Keratinocyte (primary cell): Measurements from ENCODE around the gene BACH1. TPM values are rescaled to one million over a fixed set of nuclear protein-coding genes. Genes with fewer than 3 reads are reported as not detected.

Source experiments
- DNase-seq: peaks from one replicate; pipeline ENCODE4 v3.0.0-alpha.2; 2011; ENCODE audit warnings: low read depth, missing footprints, low spot score
- FAIRE-seq: peaks from 2 replicates; lab custom pipeline; 2011; peaks lifted over from hg19 to GRCh38; lab: Jason Lieb, UNC
- H2AFZ ChIP-seq: 2 replicates; pipeline ENCODE4 v1.6.0; 2012; ENCODE audit warnings: low read length, control low read depth, inconsistent platforms; ENCODE audit not compliant: control insufficient read depth
- H3K27ac ChIP-seq: 2 replicates; pipeline ENCODE4 v1.5.1; 2011; ENCODE audit warnings: low read length; ENCODE audit not compliant: control insufficient read depth, insufficient read depth
- H3K27me3 ChIP-seq: 3 replicates; pipeline ENCODE4 v1.6.0; 2011; ENCODE audit warnings: low read length; ENCODE audit not compliant: control insufficient read depth, insufficient read depth; ENCODE audit errors: extremely low read depth
- H3K36me3 ChIP-seq, 2 experiments: 2 replicates in 1 of 2; 3 replicates in 1 of 2; pipeline ENCODE4 v1.5.1; 2011; ENCODE audit warnings: low read length in 2 of 2, mild to moderate bottlenecking in 1 of 2; ENCODE audit not compliant: control insufficient read depth in 2 of 2, insufficient read depth in 2 of 2; ENCODE audit errors: extremely low read depth in 1 of 2
- H3K4me1 ChIP-seq: 3 replicates; pipeline ENCODE4 v1.5.1; 2011; ENCODE audit warnings: low read length; ENCODE audit not compliant: control insufficient read depth, insufficient read depth; ENCODE audit errors: extremely low read depth
- H3K4me2 ChIP-seq: 3 replicates; pipeline ENCODE4 v1.6.0; 2011; ENCODE audit warnings: low read depth, low read length; ENCODE audit not compliant: control insufficient read depth, insufficient read depth; ENCODE audit errors: extremely low read depth
- H3K4me3 ChIP-seq, 3 experiments: fragments of 200-600 bp in 1 of 3; sonication (generic) in 1 of 3; 2 replicates in 2 of 3; 3 replicates in 1 of 3; pipeline ENCODE4 v1.5.1; 2011 to 2016; ENCODE audit warnings: low read length in 3 of 3, mild to moderate bottlenecking in 3 of 3, control low read depth in 2 of 3, inconsistent platforms in 1 of 3, low read depth in 1 of 3, mixed read lengths in 1 of 3, mixed run types in 1 of 3, moderate library complexity in 1 of 3; ENCODE audit not compliant: control insufficient read depth in 2 of 3, insufficient read depth in 2 of 3; ENCODE audit errors: extremely low read depth in 1 of 3
- H3K79me2 ChIP-seq: 2 replicates; pipeline ENCODE4 v1.6.0; 2012; ENCODE audit warnings: low read length; ENCODE audit not compliant: control insufficient read depth, insufficient read depth
- H3K9ac ChIP-seq: 3 replicates; pipeline ENCODE4 v1.6.0; 2011; ENCODE audit warnings: low read length; ENCODE audit not compliant: control insufficient read depth, insufficient read depth; ENCODE audit errors: extremely low read depth
- H3K9me1 ChIP-seq: 3 replicates; pipeline ENCODE4 v1.6.0; 2011; ENCODE audit warnings: low read length; ENCODE audit not compliant: control insufficient read depth, insufficient read depth; ENCODE audit errors: extremely low read depth
- H3K9me3 ChIP-seq: 2 replicates; pipeline ENCODE4 v1.5.1; 2012; ENCODE audit warnings: low read depth, low read length; ENCODE audit not compliant: control insufficient read depth
- H4K20me1 ChIP-seq: 3 replicates; pipeline ENCODE4 v1.6.0; 2011; ENCODE audit warnings: low read length; ENCODE audit not compliant: control insufficient read depth, insufficient read depth; ENCODE audit errors: extremely low read depth
- EZH2 ChIP-seq: IDR thresholded peaks from one replicate; pipeline ENCODE4 v1.6.1; 2012; ENCODE audit warnings: inconsistent platforms, mild to moderate bottlenecking, low read length, moderate library complexity
- dilution Hi-C: fragments of 300-500 bp; cut with MboI; formaldehyde crosslinking; loops from one replicate; pipeline ENCODE4 v1.7.0; 2020; ENCODE audit warnings: low sequenced_read_pairs; ENCODE audit not compliant: extremely low pct_ligation_motif_present
- polyA plus RNA-seq, 5 experiments: library from polyadenylated mRNA; depleted of rRNA in 3 of 5; stranded (reverse) in 3 of 5; stranded (forward) in 1 of 5; unstranded in 1 of 5; fragments of >200 nt; gene quantifications; 1 replicate in 1 of 5; 2 replicates in 3 of 5; 3 replicates in 1 of 5; pipeline versions ENCODE4 v1.2.1 to v1.2.3, GENCODE V29; 2011 to 2012; ENCODE audit warnings: missing spikeins in 2 of 5, low read depth in 1 of 5, low replicate concordance in 1 of 5
- TF ChIP-seq, protein P1 (sequence below), 3 experiments: IDR thresholded peaks in 1 of 3; conservative IDR thresholded peaks in 1 of 3; optimal IDR thresholded peaks in 1 of 3; 2 replicates in 2 of 3; 3 replicates in 1 of 3; pipeline versions ENCODE3 to v1.5.1; 2011; ENCODE audit warnings: low read length in 3 of 3, mild to moderate bottlenecking in 3 of 3, moderate library complexity in 2 of 3, control low read depth in 1 of 3, inconsistent platforms in 1 of 3; ENCODE audit not compliant: insufficient read depth in 2 of 3; ENCODE audit errors: extremely low read depth in 1 of 3

The BACH1 gene
- polyA plus RNA-seq, 1 donor (not counting 4 experiments of a cell fraction or from before 2014, with no cell fraction given): 33.1 TPM

DNA sequence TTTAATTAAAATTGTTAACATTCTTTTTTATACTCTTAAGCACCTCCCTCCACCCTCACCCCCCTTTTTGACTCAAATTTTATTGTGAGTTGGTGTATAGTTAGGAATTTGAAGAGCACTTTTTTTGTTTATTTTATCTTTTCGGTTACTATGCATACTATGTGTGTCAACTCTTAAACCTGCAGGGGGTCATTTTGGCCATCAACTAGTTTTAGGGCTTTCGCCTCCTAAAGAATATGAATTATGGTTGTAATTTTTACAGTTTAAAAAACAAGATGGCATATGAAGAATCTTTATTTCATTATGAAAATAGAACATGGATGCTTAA lies 9.7 kb downstream of the BACH1 start:
- Histone ChIP-seq H3K27me3 (no peaks in the 10 kb centered on the region), H3K79me2 (peaks cover 99% of the 10 kb centered on the region), H3K4me2 (no peak overlapping the region), H3K4me1 (peaks cover 24% of the 10 kb centered on the region), H2AFZ (no peak overlapping the region), H3K9me1 (no peaks in the 10 kb centered on the region), H3K36me3 (peaks cover 7 to 8% of the 10 kb centered on the region in 2 experiments), H4K20me1 (no peaks in the 10 kb centered on the region), H3K9ac (no peak overlapping the region), H3K9me3 (no peaks in the 10 kb centered on the region), H3K4me3 (no peak overlapping the region), H3K27ac (no peak overlapping the region)
- dilution Hi-C loops: no loop called here
- DNase-seq (no peak), FAIRE-seq (no peak)
- TF ChIP-seq, protein P1, sequence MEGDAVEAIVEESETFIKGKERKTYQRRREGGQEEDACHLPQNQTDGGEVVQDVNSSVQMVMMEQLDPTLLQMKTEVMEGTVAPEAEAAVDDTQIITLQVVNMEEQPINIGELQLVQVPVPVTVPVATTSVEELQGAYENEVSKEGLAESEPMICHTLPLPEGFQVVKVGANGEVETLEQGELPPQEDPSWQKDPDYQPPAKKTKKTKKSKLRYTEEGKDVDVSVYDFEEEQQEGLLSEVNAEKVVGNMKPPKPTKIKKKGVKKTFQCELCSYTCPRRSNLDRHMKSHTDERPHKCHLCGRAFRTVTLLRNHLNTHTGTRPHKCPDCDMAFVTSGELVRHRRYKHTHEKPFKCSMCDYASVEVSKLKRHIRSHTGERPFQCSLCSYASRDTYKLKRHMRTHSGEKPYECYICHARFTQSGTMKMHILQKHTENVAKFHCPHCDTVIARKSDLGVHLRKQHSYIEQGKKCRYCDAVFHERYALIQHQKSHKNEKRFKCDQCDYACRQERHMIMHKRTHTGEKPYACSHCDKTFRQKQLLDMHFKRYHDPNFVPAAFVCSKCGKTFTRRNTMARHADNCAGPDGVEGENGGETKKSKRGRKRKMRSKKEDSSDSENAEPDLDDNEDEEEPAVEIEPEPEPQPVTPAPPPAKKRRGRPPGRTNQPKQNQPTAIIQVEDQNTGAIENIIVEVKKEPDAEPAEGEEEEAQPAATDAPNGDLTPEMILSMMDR (optimal IDR thresholded peaks at IDR 0.05 in 1 of 3, IDR thresholded peaks at IDR 0.05 in 1 of 3, conservative IDR thresholded peaks at IDR 0.05 in 1 of 3; ENCODE audit: extremely low read depth in 1 of 3, insufficient read depth in 2 of 3, low read length in 3 of 3): no peak
- TF ChIP-seq EZH2: no peak

DNA sequence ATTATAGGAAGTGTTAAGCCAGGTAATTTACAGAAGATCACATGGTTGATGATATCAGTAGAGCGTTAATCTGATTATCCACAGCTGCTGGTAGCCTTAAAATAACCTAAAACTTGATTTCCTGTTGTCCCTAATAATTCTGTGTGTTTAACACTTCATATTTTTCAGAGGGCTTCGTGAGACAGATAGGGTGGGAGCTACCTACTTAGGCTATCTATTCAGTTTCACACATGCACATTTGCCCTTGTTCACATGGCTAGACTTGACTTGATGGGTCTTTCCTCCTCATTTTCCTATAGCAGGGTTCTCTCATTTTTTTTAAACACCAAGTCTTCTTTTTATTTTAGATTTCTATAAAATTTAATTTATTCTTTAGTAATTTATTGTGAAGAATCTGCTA lies 11.0 kb downstream of the BACH1 start:
- TF ChIP-seq, protein P1 (optimal IDR thresholded peaks at IDR 0.05 in 1 of 3, IDR thresholded peaks at IDR 0.05 in 1 of 3, conservative IDR thresholded peaks at IDR 0.05 in 1 of 3; ENCODE audit: extremely low read depth in 1 of 3, insufficient read depth in 2 of 3, low read length in 3 of 3): no peak
- TF ChIP-seq EZH2: no peak
- H3K4me2 ChIP-seq: no peak overlapping the region
- H3K27me3 ChIP-seq: no peaks in the 10 kb centered on the region
- DNase-seq (no peak), FAIRE-seq (no peak)
- H3K27ac ChIP-seq: no peak overlapping the region
- H3K36me3 ChIP-seq: peaks cover 7 to 8% of the 10 kb centered on the region in 2 experiments
- peaks cover 99% of the 10 kb centered on the region for H3K79me2 ChIP-seq
- no peaks in the 10 kb centered on the region for H4K20me1 ChIP-seq
- no peak overlapping the region for H3K9ac ChIP-seq
- no peak overlapping the region for H3K4me3 ChIP-seq
- peaks cover 20% of the 10 kb centered on the region for H3K4me1 ChIP-seq
- no peaks in the 10 kb centered on the region for H3K9me3 ChIP-seq
- H2AFZ ChIP-seq: no peak overlapping the region
- no peaks in the 10 kb centered on the region for H3K9me1 ChIP-seq
- dilution Hi-C loops: no loop called here
